Measurements from ENCODE around the gene CCL1. TPM values are rescaled to one million over a fixed set of nuclear protein-coding genes. Genes with fewer than 3 reads are reported as not detected.

CCL1 gene
- polyA plus RNA-seq, 3 donors, result not detected

- no peak for DNase-seq (ENCODE audit: extremely low read depth in 1 of 11, low read depth in 9 of 11, low spot score in 4 of 11)
Measured at GRCh38 chr17:34384822-34385605, 22.0 kb upstream of the CCL1 start.

GRCh38 chr17:34384271-34384670 is 21.2 kb upstream of the CCL1 start:
- DNase-seq (ENCODE audit: extremely low read depth in 1 of 11, low read depth in 9 of 11, low spot score in 4 of 11), result no peak

- no peak for DNase-seq (ENCODE audit: extremely low read depth in 1 of 11, low read depth in 9 of 11, low spot score in 4 of 11)
Measured at GRCh38 chr17:34383216-34383615, 20.2 kb upstream of the CCL1 start.

- DNase-seq (ENCODE audit: extremely low read depth in 1 of 11, low read depth in 9 of 11, low spot score in 4 of 11), result peak in 1 of 11 donors; percentile 27
Measured at GRCh38 chr17:34382621-34383124, 19.6 kb upstream of the CCL1 start.

- DNase-seq (ENCODE audit: extremely low read depth in 1 of 11, low read depth in 9 of 11, low spot score in 4 of 11), result no peak
Measured at GRCh38 chr17:34379868-34380267, 16.8 kb upstream of the CCL1 start.

GRCh38 chr17:34378664-34379101 is 15.7 kb upstream of the CCL1 start:
- no peak for DNase-seq (ENCODE audit: extremely low read depth in 1 of 11, low read depth in 9 of 11, low spot score in 4 of 11)

- no peak for DNase-seq (ENCODE audit: extremely low read depth in 1 of 11, low read depth in 9 of 11, low spot score in 4 of 11)
Measured at GRCh38 chr17:34377078-34377823, 14.2 kb upstream of the CCL1 start.

- no peak for DNase-seq (ENCODE audit: extremely low read depth in 1 of 11, low read depth in 9 of 11, low spot score in 4 of 11)
Measured at GRCh38 chr17:34375426-34375997, 12.5 kb upstream of the CCL1 start.

- no peak for DNase-seq (ENCODE audit: extremely low read depth in 1 of 11, low read depth in 9 of 11, low spot score in 4 of 11)
Measured at GRCh38 chr17:34374457-34374856, 11.4 kb upstream of the CCL1 start.

GRCh38 chr17:34371405-34372100 is 8.5 kb upstream of the CCL1 start:
- no peak for DNase-seq (ENCODE audit: extremely low read depth in 1 of 11, low read depth in 9 of 11, low spot score in 4 of 11)

- no peak for DNase-seq (ENCODE audit: extremely low read depth in 1 of 11, low read depth in 9 of 11, low spot score in 4 of 11)
Measured at GRCh38 chr17:34370997-34371395, 8.0 kb upstream of the CCL1 start.

GRCh38 chr17:34370376-34370996 is 7.5 kb upstream of the CCL1 start:
- no peak for DNase-seq (ENCODE audit: extremely low read depth in 1 of 11, low read depth in 9 of 11, low spot score in 4 of 11)

- no peak for DNase-seq (ENCODE audit: extremely low read depth in 1 of 11, low read depth in 9 of 11, low spot score in 4 of 11)
Measured at GRCh38 chr17:34369571-34369970, 6.5 kb upstream of the CCL1 start.

- DNase-seq (ENCODE audit: extremely low read depth in 1 of 11, low read depth in 9 of 11, low spot score in 4 of 11), result no peak
Measured at GRCh38 chr17:34368946-34369500, 6.0 kb upstream of the CCL1 start.

- no peak for DNase-seq (ENCODE audit: extremely low read depth in 1 of 11, low read depth in 9 of 11, low spot score in 4 of 11)
Measured at GRCh38 chr17:34368196-34368945, 5.3 kb upstream of the CCL1 start.

- DNase-seq (ENCODE audit: extremely low read depth in 1 of 11, low read depth in 9 of 11, low spot score in 4 of 11), result no peak
Measured at GRCh38 chr17:34367486-34368195, 4.6 kb upstream of the CCL1 start.

- no peak for DNase-seq (ENCODE audit: extremely low read depth in 1 of 11, low read depth in 9 of 11, low spot score in 4 of 11)
Measured at GRCh38 chr17:34366529-34367107, 3.6 kb upstream of the CCL1 start.
